HK-2 (cell line): ENCODE results near the gene IMPG1.

Source experiments
- DNase-seq: peaks from one replicate; pipeline ENCODE4 v3.0.0-alpha.2; 2018; ENCODE audit not compliant: unreplicated experiment

IMPG1 gene

GRCh38 chr6:75892384-75892783 lies 180.1 kb downstream of the IMPG1 start:
- no peak for DNase-seq

DNA sequence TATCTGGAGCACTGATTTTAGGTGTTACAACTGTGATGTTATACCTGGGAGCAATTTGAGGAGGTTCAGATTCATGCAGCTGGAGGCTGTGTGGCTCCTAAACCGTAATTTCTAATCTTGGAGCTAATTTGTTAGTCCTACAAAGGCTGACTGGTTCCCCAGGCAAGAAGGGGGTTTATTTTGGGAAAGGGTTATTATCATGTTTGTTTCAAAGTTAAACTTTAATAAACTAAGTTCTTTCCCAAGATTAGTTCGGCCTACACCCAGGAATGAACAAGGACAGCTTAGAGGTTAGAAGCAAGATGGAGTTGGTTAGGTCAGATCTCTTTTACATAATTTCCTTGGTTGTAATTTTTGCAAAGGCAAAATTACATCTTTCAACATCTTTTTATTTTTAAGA lies 187.6 kb downstream of the IMPG1 start:
- DNase-seq = no peak

DNA sequence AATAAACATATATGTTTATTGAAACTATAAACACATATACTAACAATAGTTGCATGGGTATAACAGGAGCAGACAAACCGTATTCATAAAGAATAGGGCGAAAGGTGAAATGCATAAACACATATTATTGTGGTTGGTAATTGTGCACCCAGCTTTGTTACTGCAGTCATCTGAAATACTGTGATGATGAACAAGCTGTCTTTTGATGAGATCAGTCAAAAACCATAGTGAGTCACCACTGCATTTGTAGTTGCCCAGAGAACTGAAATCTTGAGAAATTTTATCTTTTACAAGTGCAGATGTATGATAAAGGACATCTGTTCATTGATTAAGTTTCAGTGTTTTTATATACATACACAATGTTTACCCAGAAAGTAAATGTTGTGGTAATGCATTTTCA lies 189.7 kb downstream of the IMPG1 start:
- no peak for DNase-seq

DNA sequence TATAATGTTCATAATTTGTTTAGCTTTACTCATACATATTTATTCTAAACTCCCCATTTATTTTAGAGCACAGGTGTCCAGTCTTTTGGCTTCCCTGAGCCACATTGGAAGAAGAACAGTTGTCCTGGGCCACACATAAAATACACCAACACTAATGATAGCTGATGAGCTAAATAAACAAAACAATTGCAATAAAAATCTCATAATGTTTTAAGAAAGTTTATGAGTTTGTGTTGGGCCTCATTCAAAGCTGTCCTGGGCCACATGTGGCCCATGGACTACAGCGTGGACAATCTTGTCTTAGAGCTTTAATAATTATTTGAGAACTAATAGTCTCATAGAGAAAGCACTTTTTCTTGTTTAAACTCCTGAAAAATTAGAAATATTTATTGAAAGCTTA lies 192.2 kb downstream of the IMPG1 start:
- no peak for DNase-seq

- DNase-seq = no peak
These were observed 196.3 kb downstream of the IMPG1 start for GRCh38 chr6:75876152-75876551.

DNA sequence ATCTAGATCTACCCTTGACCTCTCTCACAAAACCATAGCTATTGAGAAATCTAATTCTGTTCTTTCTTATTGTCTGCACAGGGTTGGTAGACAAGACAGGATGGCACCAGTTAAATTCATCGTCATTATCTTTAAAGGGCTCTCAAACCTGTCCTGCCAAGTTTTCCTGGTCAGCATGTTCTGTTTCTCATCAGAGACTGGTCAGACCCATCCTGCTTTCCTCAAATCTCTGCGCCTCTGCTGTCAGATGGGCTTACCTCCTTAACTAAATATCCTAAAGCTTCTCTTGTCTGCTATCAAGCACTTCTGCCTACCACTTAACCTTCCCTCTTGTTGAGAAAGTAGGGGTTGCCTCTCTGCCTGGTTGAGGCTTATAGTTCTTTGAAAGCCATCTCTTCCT lies 198.2 kb downstream of the IMPG1 start:
- no peak for DNase-seq
